Hepatocyte (in vitro differentiated cells): Measurements from ENCODE around the gene PLXDC1.

Source experiments
- EZH2phosphoT487 ChIP-seq: fragments of 200-600 bp; sonication (generic); IDR thresholded peaks from one replicate; pipeline ENCODE4 v1.6.1; 2018; ENCODE audit warnings: antibody characterized with exemption, mild to moderate bottlenecking, low read depth, moderate library complexity; ENCODE audit not compliant: unreplicated experiment, severe bottlenecking
- TF ChIP-seq, protein P1 (sequence below): fragments of 200-600 bp; sonication (generic); IDR thresholded peaks from 2 replicates; pipeline ENCODE4 v1.5.1; 2016; ENCODE audit warnings: antibody characterized with exemption, mild to moderate bottlenecking; ENCODE audit not compliant: poor library complexity

DNA sequence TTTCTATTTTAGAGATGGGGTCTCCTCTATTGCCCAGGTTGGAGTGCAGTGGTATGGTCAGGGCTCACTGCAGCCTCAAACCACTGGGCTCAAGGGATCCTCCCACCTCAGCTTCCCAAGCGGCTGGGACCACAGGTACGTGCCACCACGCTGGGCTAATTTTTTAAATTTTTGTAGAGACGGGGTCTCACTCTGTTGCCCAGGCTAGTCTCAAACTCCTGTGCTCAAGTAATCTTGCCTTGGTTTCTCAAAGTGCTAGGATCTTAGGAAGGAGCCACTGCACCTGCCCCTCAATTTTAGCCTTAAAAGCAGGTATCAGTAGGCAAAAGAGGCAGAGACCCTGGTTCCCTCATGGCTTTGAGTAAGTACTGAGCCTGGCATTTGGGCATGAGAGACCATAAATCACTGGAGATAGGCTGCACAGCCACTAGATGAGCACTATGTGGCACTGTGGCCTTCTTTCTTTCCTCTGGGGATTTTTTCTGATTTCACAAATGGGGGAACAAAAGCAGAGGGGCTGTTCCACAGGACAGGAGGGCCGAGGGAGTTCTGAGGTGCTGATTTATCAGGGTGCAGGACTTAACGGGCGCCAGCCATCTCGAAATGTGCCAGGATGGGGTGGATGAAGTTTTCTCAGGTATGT is 82.2 kb downstream of the PLXDC1 start:
- TF ChIP-seq, protein P1, sequence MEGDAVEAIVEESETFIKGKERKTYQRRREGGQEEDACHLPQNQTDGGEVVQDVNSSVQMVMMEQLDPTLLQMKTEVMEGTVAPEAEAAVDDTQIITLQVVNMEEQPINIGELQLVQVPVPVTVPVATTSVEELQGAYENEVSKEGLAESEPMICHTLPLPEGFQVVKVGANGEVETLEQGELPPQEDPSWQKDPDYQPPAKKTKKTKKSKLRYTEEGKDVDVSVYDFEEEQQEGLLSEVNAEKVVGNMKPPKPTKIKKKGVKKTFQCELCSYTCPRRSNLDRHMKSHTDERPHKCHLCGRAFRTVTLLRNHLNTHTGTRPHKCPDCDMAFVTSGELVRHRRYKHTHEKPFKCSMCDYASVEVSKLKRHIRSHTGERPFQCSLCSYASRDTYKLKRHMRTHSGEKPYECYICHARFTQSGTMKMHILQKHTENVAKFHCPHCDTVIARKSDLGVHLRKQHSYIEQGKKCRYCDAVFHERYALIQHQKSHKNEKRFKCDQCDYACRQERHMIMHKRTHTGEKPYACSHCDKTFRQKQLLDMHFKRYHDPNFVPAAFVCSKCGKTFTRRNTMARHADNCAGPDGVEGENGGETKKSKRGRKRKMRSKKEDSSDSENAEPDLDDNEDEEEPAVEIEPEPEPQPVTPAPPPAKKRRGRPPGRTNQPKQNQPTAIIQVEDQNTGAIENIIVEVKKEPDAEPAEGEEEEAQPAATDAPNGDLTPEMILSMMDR: peak; percentile 69
- TF ChIP-seq EZH2phosphoT487: no peak
